HG03039 (cell line): Measurements from ENCODE around the gene DCLRE1B.
"Not testable (repeated sequence)": the region's sequence is repeated elsewhere in the genome, so short reads cannot be mapped to it uniquely, and the experiment has no call there.

Experiments used
- ATAC-seq: cut with Tn5 transposase; IDR thresholded peaks from one replicate; pipeline ENCODE4 v1.9.1; 2021; ENCODE audit warnings: mild to moderate bottlenecking, moderate library complexity; ENCODE audit not compliant: unreplicated experiment

The DCLRE1B gene

GRCh38 chr1:113946112-113946511 lies 41.0 kb downstream of the DCLRE1B start:
- ATAC-seq = no peak

GRCh38 chr1:113946678-113947387 lies 41.7 kb downstream of the DCLRE1B start:
- ATAC-seq = no peak

GRCh38 chr1:113947388-113948107 lies 42.4 kb downstream of the DCLRE1B start:
- ATAC-seq = no peak

- ATAC-seq = not testable (repeated sequence)
These were observed 43.0 kb downstream of the DCLRE1B start for GRCh38 chr1:113948151-113948550.

- ATAC-seq = no peak
These were observed 43.9 kb downstream of the DCLRE1B start for GRCh38 chr1:113949007-113949406.

- ATAC-seq = no peak
These were observed 45.8 kb downstream of the DCLRE1B start for GRCh38 chr1:113950908-113951307.

GRCh38 chr1:113951719-113952118 lies 46.6 kb downstream of the DCLRE1B start:
- no peak for ATAC-seq

GRCh38 chr1:113957984-113958383 lies 52.9 kb downstream of the DCLRE1B start:
- ATAC-seq = no peak

- no peak for ATAC-seq
These were observed 53.6 kb downstream of the DCLRE1B start for GRCh38 chr1:113958691-113959090.

- no peak for ATAC-seq
These were observed 58.3 kb downstream of the DCLRE1B start for GRCh38 chr1:113963281-113963906.
